ENCODE measurements around the gene CLCN2. TPM values are rescaled to one million over a fixed set of nuclear protein-coding genes. Genes with fewer than 3 reads are reported as not detected.

The CLCN2 gene
- total RNA-seq, 1 experiment from 2014 or later, result 21.6 TPM

- CTCF ChIA-PET, result no interaction called here
- ATAC-seq, result no peak
- TSS peak; percentile 4 for BruUV-seq (replicated peaks)
Measured at GRCh38 chr3:184350618-184351017, 10.8 kb downstream of the CLCN2 start.

More at GRCh38 chr3:184350618-184351017, 10.8 kb downstream of the CLCN2 start:
- Histone ChIP-seq H3K27me3 (ENCODE audit: insufficient read depth, low read length) (no peaks in the 10 kb centered on the region), H3K9ac (ENCODE audit: low read length) (no peak overlapping the region), H3K36me3 (ENCODE audit: control insufficient read depth in 1 of 2, insufficient read depth in 2 of 2, low read length in 2 of 2) (peaks cover 13 to 15% of the 10 kb centered on the region in 2 experiments; a peak in 3 of 4 replicates), H4K20me1 (ENCODE audit: insufficient read depth) (no peaks in the 10 kb centered on the region), H2AFZ (ENCODE audit: low read depth, low read length, poor library complexity, severe bottlenecking) (no peak overlapping the region), H3K27ac (ENCODE audit: low read depth, low read length) (no peak overlapping the region), H3K4me3 (replicated peaks in 1 of 2; ENCODE audit: low read depth in 1 of 2, low read length in 2 of 2) (no peak overlapping the region), H3K9me2 (ENCODE audit: insufficient read depth) (no peaks in the 10 kb centered on the region), H3K4me1 (ENCODE audit: control insufficient read depth in 1 of 2, insufficient read depth in 2 of 2, low read length in 2 of 2) (peaks cover 5 to 12% of the 10 kb centered on the region in 2 experiments), H3K9me3 (ENCODE audit: control insufficient read depth in 1 of 2, insufficient read depth in 1 of 2, low read depth in 1 of 2, low read length in 2 of 2) (no peaks in the 10 kb centered on the region), H3K4me2 (ENCODE audit: low read length) (no peak overlapping the region), H3K79me2 (ENCODE audit: insufficient read depth, low read length) (no peaks in the 10 kb centered on the region)
- no peak for DNase-seq (ENCODE audit: low read depth, low spot score)
- ChIA-PET RAD21 (ENCODE audit: low non-redundant PET in 1 of 2, low total read pairs in 2 of 2, uncharacterized antibody in 2 of 2, unreplicated experiment in 2 of 2) (no interaction called here), POLR2A (no interaction called here)
- intact Hi-C loops (cut with micrococcal nuclease), result no loop called here
- TF ChIP-seq EZH2phosphoT487 (IDR thresholded peaks at IDR 0.05; ENCODE audit: borderline replicate concordance), result no peak
- no peak for TF ChIP-seq CBX3 (IDR thresholded peaks at IDR 0.05; ENCODE audit: low read depth)
- no peak for TF ChIP-seq SIN3A (IDR thresholded peaks at IDR 0.05; ENCODE audit: low read depth)
- no peak for TF ChIP-seq ATF3 (IDR thresholded peaks at IDR 0.05)
- TF ChIP-seq ZFX (IDR thresholded peaks at IDR 0.05), result no peak
- no peak for TF ChIP-seq CEBPB (IDR thresholded peaks at IDR 0.05; ENCODE audit: low read depth)
- TF ChIP-seq SP1 (IDR thresholded peaks at IDR 0.05; ENCODE audit: low read depth), result no peak
- no peak for TF ChIP-seq ZBTB33 (IDR thresholded peaks at IDR 0.05; ENCODE audit: extremely low read depth, insufficient replicate concordance, low read length)
- no peak for TF ChIP-seq POLR2AphosphoS5 (IDR thresholded peaks at IDR 0.05; ENCODE audit: low read depth, low read length)
- no peak for TF ChIP-seq TCF7L2 (IDR thresholded peaks at IDR 0.05; ENCODE audit: borderline replicate concordance, extremely low read depth, insufficient read depth, insufficient read length)
- no peak for TF ChIP-seq CTCF (IDR thresholded peaks at IDR 0.05 in 2 of 3, conservative IDR thresholded peaks at IDR 0.05 in 1 of 3; ENCODE audit: borderline replicate concordance in 1 of 3, insufficient read depth in 1 of 3, low read depth in 2 of 3, low read length in 2 of 3)
- TF ChIP-seq EZH2 (IDR thresholded peaks at IDR 0.05), result no peak
- TF ChIP-seq FOSL1 (IDR thresholded peaks at IDR 0.05; ENCODE audit: low read depth), result no peak
- TF ChIP-seq ELF1 (IDR thresholded peaks at IDR 0.05; ENCODE audit: borderline replicate concordance, low read depth), result no peak
- TF ChIP-seq REST (IDR thresholded peaks at IDR 0.05; ENCODE audit: low read depth), result no peak
- no peak for TF ChIP-seq RAD21 (IDR thresholded peaks at IDR 0.05; ENCODE audit: low read depth)
- no peak for TF ChIP-seq JUND (IDR thresholded peaks at IDR 0.05)
- no peak for TF ChIP-seq EGR1 (IDR thresholded peaks at IDR 0.05; ENCODE audit: low read depth)
- no peak for TF ChIP-seq POLR2A (IDR thresholded peaks at IDR 0.05; ENCODE audit: borderline replicate concordance, extremely low read depth, insufficient read depth, insufficient read length)
- TF ChIP-seq ZNF274 (IDR thresholded peaks at IDR 0.05; ENCODE audit: low read depth, low read length), result no peak
